RWPE2 (cell line): ENCODE results near the gene RNASE7.

ENCODE experiments used
- ATAC-seq: fragments of 200-7000 bp; cut with Tn5 transposase; 3 replicates; pipeline ENCODE4 v1.9.1; 2021; ENCODE audit warnings: low read depth
- DNase-seq: peaks from one replicate; pipeline ENCODE4 v3.0.0-alpha.2; 2020; ENCODE audit warnings: low spot score
- H3K27ac ChIP-seq: fragments of 450-650 bp; 2 replicates; pipeline ENCODE4 v1.5.1; 2017; ENCODE audit warnings: mild to moderate bottlenecking; ENCODE audit not compliant: poor library complexity, severe bottlenecking
- H3K27me3 ChIP-seq: fragments of 250-450 bp; sonication (Bioruptor Pico); 2 replicates; pipeline ENCODE4 v1.5.1; 2021; ENCODE audit warnings: mild to moderate bottlenecking, moderate library complexity; ENCODE audit not compliant: insufficient read depth, poor library complexity, severe bottlenecking
- H3K36me3 ChIP-seq: fragments of 250-450 bp; sonication (Bioruptor Pico); 2 replicates; pipeline ENCODE4 v1.5.1; 2020; ENCODE audit warnings: low read depth, mild to moderate bottlenecking, moderate library complexity
- H3K4me1 ChIP-seq: fragments of 250-450 bp; sonication (Bioruptor Pico); 2 replicates; pipeline ENCODE4 v1.5.1; 2021; ENCODE audit warnings: mild to moderate bottlenecking, moderate library complexity; ENCODE audit not compliant: insufficient read depth, poor library complexity, severe bottlenecking
- H3K4me3 ChIP-seq: fragments of 250-450 bp; sonication (Bioruptor Pico); 2 replicates; pipeline ENCODE4 v1.5.1; 2021; ENCODE audit warnings: mild to moderate bottlenecking, moderate library complexity; ENCODE audit not compliant: severe bottlenecking
- H3K9me3 ChIP-seq: fragments of 250-450 bp; sonication (Bioruptor Pico); 2 replicates; pipeline ENCODE4 v1.5.1; 2021; ENCODE audit warnings: mild to moderate bottlenecking, moderate library complexity; ENCODE audit not compliant: severe bottlenecking
- TF ChIP-seq, protein P1 (sequence below): fragments of 450-650 bp; IDR thresholded peaks from one replicate; pipeline ENCODE4 v1.5.1; 2017; ENCODE audit warnings: mild to moderate bottlenecking, moderate library complexity; ENCODE audit not compliant: poor library complexity, severe bottlenecking

RNASE7 gene

GRCh38 chr14:21011136-21011535 lies 31.0 kb upstream of the RNASE7 start:
- no peaks in the 10 kb centered on the region for H3K9me3 ChIP-seq
- H3K27me3 ChIP-seq = no peaks in the 10 kb centered on the region
- TF ChIP-seq, protein P1, sequence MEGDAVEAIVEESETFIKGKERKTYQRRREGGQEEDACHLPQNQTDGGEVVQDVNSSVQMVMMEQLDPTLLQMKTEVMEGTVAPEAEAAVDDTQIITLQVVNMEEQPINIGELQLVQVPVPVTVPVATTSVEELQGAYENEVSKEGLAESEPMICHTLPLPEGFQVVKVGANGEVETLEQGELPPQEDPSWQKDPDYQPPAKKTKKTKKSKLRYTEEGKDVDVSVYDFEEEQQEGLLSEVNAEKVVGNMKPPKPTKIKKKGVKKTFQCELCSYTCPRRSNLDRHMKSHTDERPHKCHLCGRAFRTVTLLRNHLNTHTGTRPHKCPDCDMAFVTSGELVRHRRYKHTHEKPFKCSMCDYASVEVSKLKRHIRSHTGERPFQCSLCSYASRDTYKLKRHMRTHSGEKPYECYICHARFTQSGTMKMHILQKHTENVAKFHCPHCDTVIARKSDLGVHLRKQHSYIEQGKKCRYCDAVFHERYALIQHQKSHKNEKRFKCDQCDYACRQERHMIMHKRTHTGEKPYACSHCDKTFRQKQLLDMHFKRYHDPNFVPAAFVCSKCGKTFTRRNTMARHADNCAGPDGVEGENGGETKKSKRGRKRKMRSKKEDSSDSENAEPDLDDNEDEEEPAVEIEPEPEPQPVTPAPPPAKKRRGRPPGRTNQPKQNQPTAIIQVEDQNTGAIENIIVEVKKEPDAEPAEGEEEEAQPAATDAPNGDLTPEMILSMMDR = no peak
- DNase-seq (no peak), ATAC-seq (no peak)
- no peak overlapping the region for H3K4me3 ChIP-seq
- no peaks in the 10 kb centered on the region for H3K36me3 ChIP-seq
- H3K4me1 ChIP-seq = no peaks in the 10 kb centered on the region
- H3K27ac ChIP-seq = no peak overlapping the region

DNA sequence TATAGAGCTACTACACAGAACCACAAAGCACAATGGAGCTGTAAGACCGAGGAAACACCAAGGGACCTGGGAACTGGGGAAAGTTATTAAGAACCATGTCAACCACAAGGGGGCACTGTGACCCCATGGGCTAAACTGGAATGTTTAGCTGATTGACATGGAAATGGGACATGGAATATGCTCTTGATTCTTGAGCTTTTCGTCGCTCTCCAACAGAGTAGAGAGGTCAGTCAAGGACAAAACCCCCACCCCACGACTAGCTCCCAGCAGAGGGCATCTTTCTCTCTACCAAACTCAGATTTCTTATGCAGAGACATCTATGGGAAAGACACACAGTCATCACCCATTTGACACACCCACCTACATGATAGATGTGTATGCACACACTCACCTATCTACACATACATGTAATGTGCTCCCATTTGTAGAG lies 27.4 kb upstream of the RNASE7 start:
- no peak for DNase-seq
- no peak overlapping the region for H3K4me3 ChIP-seq
- H3K9me3 ChIP-seq = no peaks in the 10 kb centered on the region
- no peaks in the 10 kb centered on the region for H3K36me3 ChIP-seq
- no peaks in the 10 kb centered on the region for H3K4me1 ChIP-seq
- peak; percentile 87 for ATAC-seq
- no peaks in the 10 kb centered on the region for H3K27me3 ChIP-seq
- no peak overlapping the region for H3K27ac ChIP-seq
- TF ChIP-seq, protein P1 = peak; percentile 98

DNA sequence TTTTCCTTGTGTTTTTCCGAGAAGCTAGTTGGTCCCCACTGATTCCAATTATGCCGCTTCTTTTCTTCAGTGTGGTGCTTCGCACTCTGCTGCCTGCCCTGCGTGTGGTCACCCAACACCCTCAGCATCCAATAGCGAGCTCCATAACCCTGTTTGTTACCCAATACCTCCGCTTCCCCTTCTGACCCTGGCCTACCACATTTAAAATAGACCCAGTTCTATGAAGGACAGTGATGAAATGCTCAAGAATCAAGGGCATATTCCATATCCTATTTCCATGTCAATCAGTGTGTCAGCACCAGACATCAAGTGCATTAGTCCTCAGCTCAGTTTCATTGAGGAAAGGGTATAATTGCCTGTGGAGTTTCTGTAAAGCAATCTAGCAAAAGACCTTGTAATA lies 26.9 kb upstream of the RNASE7 start:
- ATAC-seq (no peak), DNase-seq (no peak)
- no peaks in the 10 kb centered on the region for H3K27me3 ChIP-seq
- TF ChIP-seq, protein P1 = no peak
- no peaks in the 10 kb centered on the region for H3K36me3 ChIP-seq
- H3K27ac ChIP-seq = no peak overlapping the region
- no peaks in the 10 kb centered on the region for H3K9me3 ChIP-seq
- no peak overlapping the region for H3K4me3 ChIP-seq
- no peaks in the 10 kb centered on the region for H3K4me1 ChIP-seq

DNA sequence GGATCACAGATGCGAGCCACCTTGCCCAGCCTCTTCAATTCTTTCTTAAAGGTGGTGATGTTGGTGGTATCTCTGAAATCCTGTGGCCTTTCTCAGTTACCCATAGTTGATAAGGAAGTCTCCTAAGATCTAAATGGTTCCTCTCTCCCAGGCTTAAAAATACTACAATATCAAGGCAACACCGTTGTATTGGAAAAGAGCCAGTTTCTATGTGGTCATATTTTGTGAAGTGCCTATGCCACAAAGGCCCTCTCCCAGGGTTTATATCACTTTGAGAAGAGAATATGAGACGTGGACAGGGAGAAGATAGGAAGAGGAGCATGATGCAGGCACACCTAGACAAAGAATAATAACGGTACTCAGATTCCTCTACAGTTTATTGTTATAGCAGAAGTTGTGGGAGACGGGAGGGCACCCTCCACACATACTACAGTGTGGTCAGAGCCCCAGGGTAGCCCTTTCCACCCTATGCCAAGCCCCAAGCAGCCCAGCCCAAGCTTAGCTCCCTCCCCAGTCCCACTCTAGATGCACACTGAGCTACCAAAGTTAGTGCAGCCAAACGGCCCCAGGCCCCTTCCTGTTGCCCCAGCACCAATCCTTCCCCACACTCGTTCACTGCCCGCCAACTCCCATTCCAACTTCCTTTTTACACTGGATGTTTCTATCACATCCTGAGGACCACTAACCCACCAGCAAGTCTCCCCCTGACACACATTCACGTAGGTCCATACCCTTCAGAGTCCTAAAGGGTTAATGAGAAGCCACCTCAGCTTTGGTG lies 25.6 kb upstream of the RNASE7 start:
- Histone ChIP-seq H3K36me3 (no peaks in the 10 kb centered on the region), H3K27ac (no peak overlapping the region), H3K4me1 (no peaks in the 10 kb centered on the region), H3K9me3 (no peaks in the 10 kb centered on the region), H3K4me3 (no peak overlapping the region), H3K27me3 (no peaks in the 10 kb centered on the region)
- DNase-seq (no peak), ATAC-seq (no peak)
- TF ChIP-seq, protein P1 = no peak
